A673 (cell line): ENCODE measurements around the gene PPP1R13B. TPM values are rescaled to one million over a fixed set of nuclear protein-coding genes. Genes with fewer than 3 reads are reported as not detected.

Experiments used
- BruUV-seq: library from RNA; stranded (reverse); fragments of 400-500 nt; replicated peaks from 2 replicates; lab custom pipeline; 2021; lab: Mats Ljungman, UMichigan
- CTCF ChIA-PET: fragments of 300-600 bp; sonication (Branson Sonifier 250); formaldehyde crosslinking; loops from one replicate; lab custom pipeline; 2022; ENCODE audit warnings: antibody characterized with exemption; lab: Charles Lee
- POLR2A ChIA-PET: fragments of 300-600 bp; sonication (Branson Sonifier 250); formaldehyde crosslinking; loops from one replicate; lab custom pipeline; 2022; ENCODE audit warnings: antibody characterized with exemption; ENCODE audit not compliant: low non-redundant PET; lab: Charles Lee
- DNase-seq: peaks from one replicate; pipeline ENCODE4 v3.0.0-alpha.2; 2015; ENCODE audit warnings: low spot score
- H3K27ac ChIP-seq: fragments of 200-600 bp; sonication (generic); 2 replicates; pipeline ENCODE4 v1.5.1; 2016; ENCODE audit warnings: mixed run types, low read depth, mild to moderate bottlenecking, mixed read lengths, antibody characterized with exemption, low read length; ENCODE audit not compliant: poor library complexity, severe bottlenecking
- H3K27me3 ChIP-seq: fragments of 200-600 bp; sonication (generic); replicated peaks from 2 replicates; pipeline ENCODE4 v1.6.1; 2017; ENCODE audit warnings: mixed run types, low read depth, mild to moderate bottlenecking, mixed read lengths, antibody characterized with exemption, low read length; ENCODE audit not compliant: insufficient read depth, poor library complexity
- H3K36me3 ChIP-seq: fragments of 200-600 bp; sonication (generic); 2 replicates; pipeline ENCODE4 v1.6.1; 2016; ENCODE audit warnings: mixed run types, mild to moderate bottlenecking, mixed read lengths, antibody characterized with exemption, low read length; ENCODE audit not compliant: insufficient read depth, poor library complexity, severe bottlenecking
- H3K4me1 ChIP-seq: fragments of 200-600 bp; sonication (generic); 2 replicates; pipeline ENCODE4 v1.6.1; 2017; ENCODE audit warnings: mixed run types, mild to moderate bottlenecking, mixed read lengths, antibody characterized with exemption, low read length; ENCODE audit not compliant: insufficient read depth, poor library complexity, severe bottlenecking
- H3K4me3 ChIP-seq: fragments of 200-600 bp; sonication (generic); 2 replicates; pipeline ENCODE4 v1.5.1; 2016; ENCODE audit warnings: low read depth, mixed run types, mild to moderate bottlenecking, mixed read lengths, low read length; ENCODE audit not compliant: poor library complexity, severe bottlenecking
- H3K9me3 ChIP-seq: fragments of 200-600 bp; sonication (generic); 2 replicates; pipeline ENCODE4 v1.6.1; 2016; ENCODE audit warnings: mixed run types, low read depth, mild to moderate bottlenecking, mixed read lengths, antibody characterized with exemption, low read length; ENCODE audit not compliant: poor library complexity, severe bottlenecking
- EZH2 ChIP-seq: fragments of 200-600 bp; sonication (generic); IDR thresholded peaks from 2 replicates; pipeline ENCODE4 v1.6.1; 2017; ENCODE audit warnings: borderline replicate concordance, low read depth, mild to moderate bottlenecking, mixed read lengths, antibody characterized with exemption, low read length; ENCODE audit not compliant: poor library complexity, severe bottlenecking
- intact Hi-C: fragments of 100-400 bp; cut with micrococcal nuclease; formaldehyde crosslinking; loops from one replicate; pipeline ENCODE4 v1.10.0; 2022; ENCODE audit not compliant: unreplicated experiment
- total RNA-seq: library from RNA; stranded (reverse); gene quantifications from 2 replicates; pipeline ENCODE4 v1.2.3, GENCODE V29; 2021
- TF ChIP-seq, protein P1 (sequence below): fragments of 300-800, 200-600 bp; sonication (generic); conservative IDR thresholded peaks from 2 replicates; pipeline ENCODE4 v1.5.1; 2017; ENCODE audit warnings: low read depth, mild to moderate bottlenecking, antibody characterized with exemption, low read length, moderate library complexity, mixed read lengths

Gene PPP1R13B
- total RNA-seq, 1 experiment from 2014 or later: 4.8 TPM

DNA sequence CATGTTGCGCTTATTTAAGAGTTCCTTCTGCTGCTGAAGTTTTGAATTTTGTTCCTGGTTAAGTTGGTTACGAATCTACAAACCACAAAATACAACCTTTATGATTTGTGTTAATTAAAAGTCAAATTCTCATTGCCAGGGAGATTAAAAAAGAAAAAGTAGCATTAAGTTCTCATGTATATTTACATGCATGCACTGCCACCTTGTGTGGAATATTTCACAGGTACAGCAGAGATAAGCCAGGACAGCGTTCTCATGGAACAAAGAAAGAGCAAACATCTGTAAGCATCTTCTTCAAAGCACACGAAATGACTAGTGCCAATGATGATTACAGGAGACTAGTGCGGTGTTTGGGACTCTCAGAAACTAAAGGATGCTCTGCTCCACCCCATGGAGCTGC is 97.5 kb downstream of the PPP1R13B start:
- Histone ChIP-seq H3K27ac (no peak overlapping the region), H3K9me3 (no peaks in the 10 kb centered on the region), H3K4me1 (peaks cover 10% of the 10 kb centered on the region), H3K36me3 (no peaks in the 10 kb centered on the region), H3K27me3 (no peaks in the 10 kb centered on the region), H3K4me3 (no peak overlapping the region)
- no peak for DNase-seq
- TF ChIP-seq, protein P1, sequence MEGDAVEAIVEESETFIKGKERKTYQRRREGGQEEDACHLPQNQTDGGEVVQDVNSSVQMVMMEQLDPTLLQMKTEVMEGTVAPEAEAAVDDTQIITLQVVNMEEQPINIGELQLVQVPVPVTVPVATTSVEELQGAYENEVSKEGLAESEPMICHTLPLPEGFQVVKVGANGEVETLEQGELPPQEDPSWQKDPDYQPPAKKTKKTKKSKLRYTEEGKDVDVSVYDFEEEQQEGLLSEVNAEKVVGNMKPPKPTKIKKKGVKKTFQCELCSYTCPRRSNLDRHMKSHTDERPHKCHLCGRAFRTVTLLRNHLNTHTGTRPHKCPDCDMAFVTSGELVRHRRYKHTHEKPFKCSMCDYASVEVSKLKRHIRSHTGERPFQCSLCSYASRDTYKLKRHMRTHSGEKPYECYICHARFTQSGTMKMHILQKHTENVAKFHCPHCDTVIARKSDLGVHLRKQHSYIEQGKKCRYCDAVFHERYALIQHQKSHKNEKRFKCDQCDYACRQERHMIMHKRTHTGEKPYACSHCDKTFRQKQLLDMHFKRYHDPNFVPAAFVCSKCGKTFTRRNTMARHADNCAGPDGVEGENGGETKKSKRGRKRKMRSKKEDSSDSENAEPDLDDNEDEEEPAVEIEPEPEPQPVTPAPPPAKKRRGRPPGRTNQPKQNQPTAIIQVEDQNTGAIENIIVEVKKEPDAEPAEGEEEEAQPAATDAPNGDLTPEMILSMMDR: no peak
- TF ChIP-seq EZH2: no peak
- POLR2A ChIA-PET: no interaction called here
- intact Hi-C loops: no loop called here
- CTCF ChIA-PET: no interaction called here
- BruUV-seq: no TSS peak

DNA sequence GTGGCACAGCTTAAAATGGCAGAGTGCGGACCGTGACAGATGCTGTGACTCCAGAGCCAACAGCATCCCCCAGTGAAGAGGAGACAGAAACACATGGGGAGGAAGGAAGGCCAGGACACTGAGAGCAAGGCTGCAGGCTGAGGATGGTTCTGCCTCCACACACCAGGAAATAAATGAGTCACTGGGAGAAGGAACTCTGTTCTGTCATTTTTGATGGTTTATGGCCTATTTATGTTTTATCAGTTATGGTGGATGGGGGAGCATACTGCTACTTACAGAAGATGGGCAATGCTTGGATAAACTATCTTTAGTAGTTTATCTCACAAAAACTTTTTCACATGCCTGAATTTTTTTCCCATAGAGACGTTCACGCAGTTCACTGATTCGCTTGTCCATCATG is 97.9 kb downstream of the PPP1R13B start:
- DNase-seq: no peak
- POLR2A ChIA-PET: no interaction called here
- CTCF ChIA-PET: no interaction called here
- H3K27me3 ChIP-seq: no peaks in the 10 kb centered on the region
- TF ChIP-seq, protein P1: no peak
- no peak for TF ChIP-seq EZH2
- no TSS peak for BruUV-seq
- no peak overlapping the region for H3K27ac ChIP-seq
- no peak overlapping the region for H3K4me3 ChIP-seq
- intact Hi-C loops: no loop called here
- H3K4me1 ChIP-seq: peaks cover 10% of the 10 kb centered on the region
- no peaks in the 10 kb centered on the region for H3K36me3 ChIP-seq
- no peaks in the 10 kb centered on the region for H3K9me3 ChIP-seq

DNA sequence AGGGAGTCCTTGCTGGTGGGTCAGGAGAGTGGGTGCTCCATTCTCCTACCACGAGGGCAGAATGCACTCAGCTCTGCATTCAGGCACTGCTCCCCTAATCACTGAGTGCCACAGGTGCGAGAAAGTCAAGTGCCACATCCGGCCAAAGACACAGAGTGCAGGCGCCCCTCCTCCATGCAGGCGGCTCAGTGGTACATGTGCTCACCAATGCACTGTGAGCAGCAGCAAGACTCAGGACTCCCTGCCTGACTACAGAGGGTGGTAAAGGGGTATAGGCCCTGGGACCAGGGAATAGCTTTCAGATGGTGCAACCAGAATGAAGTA is 98.9 kb downstream of the PPP1R13B start:
- TF ChIP-seq, protein P1: no peak
- no peak for TF ChIP-seq EZH2
- ChIA-PET CTCF (no interaction called here), POLR2A (no interaction called here)
- Histone ChIP-seq H3K4me1 (peaks cover 8% of the 10 kb centered on the region), H3K27me3 (no peaks in the 10 kb centered on the region), H3K27ac (no peak overlapping the region), H3K9me3 (no peaks in the 10 kb centered on the region), H3K36me3 (no peaks in the 10 kb centered on the region), H3K4me3 (no peak overlapping the region)
- DNase-seq: no peak
- intact Hi-C loops: no loop called here
- BruUV-seq: no TSS peak
